HepG2 (cell line): ENCODE results near the gene IQCN. TPM values are rescaled to one million over a fixed set of nuclear protein-coding genes. Genes with fewer than 3 reads are reported as not detected.
A peak's percentile ranks its signal among the peaks of the same experiment; 100 is the strongest.

Experiments used
- ATAC-seq: fragments of 200-7000 bp; cut with Tn5 transposase; 3 replicates; pipeline ENCODE4 v1.9.1; 2020; ENCODE audit warnings: mild to moderate bottlenecking, moderate library complexity
- BruUV-seq: library from RNA; stranded (reverse); fragments of 400-500 nt; replicated peaks from 2 replicates; lab custom pipeline; 2021; lab: Mats Ljungman, UMichigan
- CTCF ChIA-PET: fragments of 300-600 bp; formaldehyde crosslinking; extraction: SDS; loops from one replicate; lab custom pipeline; 2021; ENCODE audit warnings: low total read pairs, inconsistent platforms, low intra/inter-chr PET ratio; lab: Yijun Ruan, JAX
- POLR2A ChIA-PET: fragments of 350-600 bp; sonication (Branson Sonifier 250); formaldehyde crosslinking; loops from one replicate; lab custom pipeline; 2020; ENCODE audit warnings: antibody characterized with exemption, inconsistent platforms; lab: Yijun Ruan, JAX
- DNase-seq: peaks from one replicate; pipeline ENCODE4 v3.0.0-alpha.2; 2015; ENCODE audit warnings: low spot score
- FAIRE-seq: peaks from 3 replicates; lab custom pipeline; 2011; peaks lifted over from hg19 to GRCh38; lab: Jason Lieb, UNC
- H2AFZ ChIP-seq: one replicate; pipeline ENCODE4 v1.6.1; 2011; ENCODE audit warnings: low read length, inconsistent platforms
- H3K27ac ChIP-seq: fragments of 300-600 bp; 3 replicates; pipeline ENCODE4 v1.8.0; 2011; ENCODE audit warnings: mixed run types, mild to moderate bottlenecking, mixed read lengths, low read length, inconsistent platforms; ENCODE audit not compliant: insufficient read depth; ENCODE audit errors: extremely low read length
- H3K27me3 ChIP-seq, 2 experiments: fragments of 200-600 bp in 1 of 2; 2 replicates in 1 of 2; 3 replicates in 1 of 2; pipeline versions ENCODE4 v1.6.0 to v1.8.0; 2011; ENCODE audit warnings: low read length in 2 of 2, mild to moderate bottlenecking in 2 of 2, moderate library complexity in 2 of 2, inconsistent platforms in 1 of 2; ENCODE audit not compliant: insufficient read depth in 2 of 2, control insufficient read depth in 1 of 2
- H3K36me3 ChIP-seq, 2 experiments: fragments of 200-600 bp in 1 of 2; replicated peaks in 1 of 2; 2 replicates in 1 of 2; 3 replicates in 1 of 2; pipeline versions ENCODE4 v1.5.1 to v1.8.0; 2011; ENCODE audit warnings: low read length in 2 of 2, inconsistent platforms in 1 of 2; ENCODE audit not compliant: insufficient read depth in 2 of 2, control insufficient read depth in 1 of 2
- H3K4me1 ChIP-seq: 2 replicates; pipeline ENCODE4 v1.5.1; 2012; ENCODE audit warnings: low read length, inconsistent platforms; ENCODE audit not compliant: insufficient read depth
- H3K4me2 ChIP-seq: 2 replicates; pipeline ENCODE4 v1.6.0; 2011; ENCODE audit warnings: low read depth, low read length, inconsistent platforms
- H3K4me3 ChIP-seq, 3 experiments: fragments of 200-600 bp in 1 of 3; sonication (generic), shearing (Covaris generic) in 1 of 3; replicated peaks in 1 of 3; 2 replicates each; pipeline ENCODE4 v1.5.1; 2011 to 2016; ENCODE audit warnings: low read length in 3 of 3, inconsistent platforms in 2 of 3, low read depth in 2 of 3, mild to moderate bottlenecking in 2 of 3, control low read depth in 1 of 3, mixed read lengths in 1 of 3; ENCODE audit not compliant: insufficient read depth in 1 of 3
- H3K79me2 ChIP-seq: one replicate; pipeline ENCODE4 v1.6.1; 2011; ENCODE audit warnings: low read length, inconsistent platforms; ENCODE audit not compliant: insufficient read depth
- H3K9ac ChIP-seq: 2 replicates; pipeline ENCODE4 v1.6.0; 2011; ENCODE audit warnings: mild to moderate bottlenecking, low read depth, low read length, inconsistent platforms; ENCODE audit not compliant: insufficient read depth
- H3K9me3 ChIP-seq: 2 replicates; pipeline ENCODE4 v1.5.1; 2012; ENCODE audit warnings: mild to moderate bottlenecking, low read length
- H4K20me1 ChIP-seq: 2 replicates; pipeline ENCODE4 v1.6.0; 2011; ENCODE audit warnings: inconsistent platforms, mild to moderate bottlenecking, low read length, moderate library complexity; ENCODE audit not compliant: insufficient read depth
- HIVEP1 ChIP-seq: sonication (generic); formaldehyde crosslinking; IDR thresholded peaks from 2 replicates; pipeline ENCODE4 v1.4.0; 2020; ENCODE audit warnings: mild to moderate bottlenecking, missing genetic modification reagents
- KLF12 ChIP-seq: sonication (generic); formaldehyde crosslinking; IDR thresholded peaks from 2 replicates; pipeline ENCODE4 v1.4.0; 2020; ENCODE audit warnings: missing genetic modification reagents, borderline replicate concordance
- PCBP1 ChIP-seq: fragments of 200-400 bp; formaldehyde crosslinking; IDR thresholded peaks from 2 replicates; pipeline ENCODE4 v1.6.1; 2017; ENCODE audit warnings: mild to moderate bottlenecking, low read depth, low read length, borderline replicate concordance
- PRPF4 ChIP-seq: fragments of 200-400 bp; formaldehyde crosslinking; IDR thresholded peaks from 2 replicates; pipeline ENCODE4 v1.6.1; 2016; ENCODE audit warnings: low read length, low read depth; ENCODE audit not compliant: poor library complexity, severe bottlenecking
- ZNF607 ChIP-seq: sonication (generic); formaldehyde crosslinking; IDR thresholded peaks from 2 replicates; pipeline ENCODE4 v1.5.1; 2020; ENCODE audit warnings: missing genetic modification reagents, mild to moderate bottlenecking, borderline replicate concordance
- ZNF629 ChIP-seq: sonication (generic); formaldehyde crosslinking; conservative IDR thresholded peaks from 2 replicates; pipeline ENCODE4 v1.5.0; 2020; ENCODE audit warnings: missing genetic modification reagents
- ZNF713 ChIP-seq: sonication (generic); formaldehyde crosslinking; IDR thresholded peaks from 2 replicates; pipeline ENCODE4 v1.4.0; 2020; ENCODE audit warnings: mild to moderate bottlenecking, missing genetic modification reagents
- WGBS: methylation state at CpG from one replicate; pipeline ENCODE4 v1.1.6; 2017; ENCODE audit warnings: low lambda C conversion rate; 5-methylcytosine and 5-hydroxymethylcytosine counted together
- in situ Hi-C: cut with HindIII; loops from 2 replicates; pipeline ENCODE4 v1.10.0; 2017; ENCODE audit warnings: low pct_unique_long_range_greater_than_20kb; ENCODE audit not compliant: extremely low pct_ligation_motif_present
- intact Hi-C: fragments of 100-400 bp; cut with micrococcal nuclease; formaldehyde crosslinking; loops from one replicate; pipeline ENCODE4 v1.10.0; 2022; ENCODE audit not compliant: unreplicated experiment
- polyA plus RNA-seq, 8 experiments: library from polyadenylated mRNA; depleted of rRNA in 3 of 8; stranded (reverse) in 7 of 8; unstranded in 1 of 8; fragments of >200 nt; fragmentation: Illumina TruSeq in 4 of 8; extraction: Trizol in 4 of 8; gene quantifications; 2 replicates each; pipeline versions ENCODE4 v1.2.1 to v1.2.3, GENCODE V29; 2011 to 2016; ENCODE audit warnings: low read depth in 4 of 8, missing spikeins in 1 of 8, mixed read lengths in 1 of 8; ENCODE audit not compliant: insufficient read depth in 1 of 8
- total RNA-seq, 5 experiments: library from RNA; depleted of rRNA; stranded (reverse); fragments of >200 nt; fragmentation: Illumina TruSeq; extraction: Trizol; gene quantifications; 2 replicates each; pipeline ENCODE4 v1.2.3, GENCODE V29; 2016; ENCODE audit warnings: low read depth in 1 of 5
- TF ChIP-seq, protein P1 (sequence below): sonication (generic); formaldehyde crosslinking; IDR thresholded peaks from 2 replicates; pipeline ENCODE4 v1.9.0; 2022; ENCODE audit warnings: low read depth, missing genetic modification reagents
- TF ChIP-seq, protein P2 (sequence below): sonication (generic); formaldehyde crosslinking; IDR thresholded peaks from 2 replicates; pipeline ENCODE4 v1.4.0; 2020; ENCODE audit warnings: mild to moderate bottlenecking, missing genetic modification reagents

Gene IQCN
- total and polyA plus RNA-seq, 2 of the 13 experiments (the other 11 are each of a cell fraction or from before 2014, with no cell fraction given) = 0.04 to 0.18 TPM

DNA sequence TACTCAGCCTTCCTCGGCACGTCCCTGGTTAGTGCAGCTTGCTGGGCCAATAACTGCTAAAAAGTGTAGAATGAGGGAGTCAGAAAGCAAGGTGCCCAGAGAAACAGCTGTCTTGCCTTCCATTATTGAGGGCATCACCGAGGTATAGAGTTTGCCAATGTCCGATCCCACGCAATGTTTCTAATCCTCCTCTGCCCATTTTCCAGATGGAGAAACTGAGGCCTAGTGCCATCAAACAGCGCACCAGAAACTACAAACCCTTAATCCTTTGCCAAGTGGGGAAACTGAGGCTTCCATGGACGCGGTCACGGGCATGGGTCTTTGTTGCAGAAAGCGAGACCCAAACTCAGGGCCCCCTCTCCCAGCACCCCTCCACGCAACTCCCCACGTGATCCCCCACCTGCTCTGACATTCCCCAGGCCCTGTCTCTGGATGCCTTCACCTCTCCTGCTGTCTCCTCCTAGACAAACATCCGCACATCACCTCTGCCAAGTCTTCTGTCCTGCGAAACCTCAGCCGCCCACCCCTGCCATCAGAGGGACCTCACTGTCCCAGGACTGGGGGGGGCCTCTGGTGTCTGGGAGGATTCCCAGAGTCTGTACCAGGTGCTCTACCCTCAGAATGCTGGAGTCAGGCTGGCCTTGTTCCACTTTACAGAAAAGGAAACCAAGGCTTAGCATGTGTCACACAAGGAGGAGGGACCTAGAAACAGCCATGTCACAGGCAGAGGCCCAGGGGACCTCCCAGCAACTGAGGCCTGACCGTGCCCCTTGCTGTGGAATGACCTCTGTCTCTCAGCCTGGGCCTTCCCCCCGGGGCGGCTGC, 47.1 kb downstream of the IQCN start:
- Histone ChIP-seq H3K4me3 (no peak overlapping the region), H2AFZ (no peak overlapping the region), H3K4me1 (peaks cover 51% of the 10 kb centered on the region), H3K79me2 (no peaks in the 10 kb centered on the region), H3K9me3 (no peaks in the 10 kb centered on the region), H4K20me1 (no peaks in the 10 kb centered on the region), H3K27ac (no peak overlapping the region), H3K4me2 (0 out of 2 replicates have a peak overlapping the region, but pooled peaks have one; percentile 95), H3K9ac (no peak overlapping the region), H3K27me3 (peaks cover 0 to 4% of the 10 kb centered on the region in 2 experiments; a peak in 1 of 5 replicates), H3K36me3 (no peaks in the 10 kb centered on the region)
- intact Hi-C loops (no loop called here), in situ Hi-C loops (no loop called here)
- FAIRE-seq = no peak
- TF ChIP-seq ZNF629 (CRISPR knock-in tag) (peak; percentile 90), HIVEP1 (CRISPR knock-in tag) (no peak)
- ChIA-PET POLR2A (interaction anchor here (1.0 kb wide), 1 partner anchor 52 kb away, joined by 3 read pairs; no protein-coding TSS in a partner anchor), CTCF (no interaction called here)
- no TSS peak for BruUV-seq
- 56% methylated on average over 17 of the region's 18 CpGs for WGBS
- no peak for ATAC-seq
- DNase-seq = no peak

DNA sequence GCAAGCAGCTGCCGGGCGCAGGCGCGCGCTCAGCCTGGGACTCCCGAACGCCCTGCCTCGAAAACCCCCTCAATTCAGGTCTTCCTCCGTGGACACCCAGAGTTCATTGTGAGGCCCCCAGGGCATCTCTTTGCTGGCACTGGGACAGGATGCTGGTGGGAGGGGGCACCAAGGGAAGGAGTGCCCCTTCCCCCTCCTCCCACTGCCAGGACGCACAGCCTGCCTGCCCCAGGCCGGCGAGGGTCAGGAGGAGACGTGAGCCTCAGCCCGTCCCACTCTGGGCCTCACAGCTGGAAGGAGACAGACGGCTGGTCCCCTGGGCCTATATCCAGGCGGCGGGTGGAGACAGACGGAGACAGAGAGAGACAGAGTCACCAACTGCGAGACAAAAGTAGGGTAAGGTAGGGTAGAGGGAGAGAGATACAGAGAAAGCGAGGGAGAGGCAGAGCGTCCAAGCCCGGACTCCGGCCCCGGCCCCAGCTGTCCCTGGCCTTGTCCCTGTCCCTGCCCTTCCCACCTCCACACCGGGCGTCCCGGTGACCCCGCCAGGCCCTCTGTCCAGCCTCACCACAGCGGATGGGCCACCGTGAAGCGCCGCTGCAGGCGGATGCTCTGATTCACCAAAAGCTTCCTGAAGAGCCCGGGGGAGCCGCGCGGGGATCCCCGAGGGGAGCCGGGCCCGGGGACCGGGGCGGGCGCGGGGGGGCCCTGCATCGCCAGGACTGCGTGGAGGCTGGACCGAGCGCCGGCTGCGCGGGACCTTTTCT, 48.4 kb downstream of the IQCN start, which contains the start of gene PDE4C:
Gene PDE4C, minus strand, starts transcription at position 737 of the 767 bp plus-strand sequence. Its CDS starts 23 bp downstream, at position 714.
- BruUV-seq = no TSS peak
- intact Hi-C loops (no loop called here), in situ Hi-C loops (no loop called here)
- Histone ChIP-seq H2AFZ (no peak within 1 kb of the TSS), H3K4me3 (peak within 1 kb of the TSS; percentile 54 to 80 (median 56)), H4K20me1 (no peaks in the 10 kb centered on the region), H3K27ac (peak within 1 kb of the TSS; percentile 19), H3K79me2 (no peaks in the 10 kb centered on the region), H3K4me2 (peak within 1 kb of the TSS; percentile 95), H3K36me3 (no peaks in the 10 kb centered on the region), H3K9ac (peak within 1 kb of the TSS; percentile 60; the same call in 1 of the 2 replicates), H3K4me1 (peaks cover 56% of the 10 kb centered on the region), H3K27me3 (no peaks in the 10 kb centered on the region; a peak in 1 of 5 replicates), H3K9me3 (no peaks in the 10 kb centered on the region)
- peak; percentile 46 for ATAC-seq
- CTCF ChIA-PET = no interaction called here
- POLR2A ChIA-PET = interaction anchor here (0.7 to 1.0 kb wide), 2 partner anchors 54 to 77 kb away, joined by 3 to 4 read pairs; no protein-coding TSS in a partner anchor
- WGBS = 0% methylated on average over 15 of the region's 51 CpGs
- DNase-seq = no peak
- FAIRE-seq = no peak
- TF ChIP-seq, protein P1, sequence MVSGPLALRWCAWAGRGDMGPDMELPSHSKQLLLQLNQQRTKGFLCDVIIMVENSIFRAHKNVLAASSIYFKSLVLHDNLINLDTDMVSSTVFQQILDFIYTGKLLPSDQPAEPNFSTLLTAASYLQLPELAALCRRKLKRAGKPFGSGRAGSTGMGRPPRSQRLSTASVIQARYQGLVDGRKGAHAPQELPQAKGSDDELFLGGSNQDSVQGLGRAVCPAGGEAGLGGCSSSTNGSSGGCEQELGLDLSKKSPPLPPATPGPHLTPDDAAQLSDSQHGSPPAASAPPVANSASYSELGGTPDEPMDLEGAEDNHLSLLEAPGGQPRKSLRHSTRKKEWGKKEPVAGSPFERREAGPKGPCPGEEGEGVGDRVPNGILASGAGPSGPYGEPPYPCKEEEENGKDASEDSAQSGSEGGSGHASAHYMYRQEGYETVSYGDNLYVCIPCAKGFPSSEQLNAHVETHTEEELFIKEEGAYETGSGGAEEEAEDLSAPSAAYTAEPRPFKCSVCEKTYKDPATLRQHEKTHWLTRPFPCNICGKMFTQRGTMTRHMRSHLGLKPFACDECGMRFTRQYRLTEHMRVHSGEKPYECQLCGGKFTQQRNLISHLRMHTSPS (CRISPR knock-in tag) = peak; percentile 43; the same call in 1 of the 2 replicates
- TF ChIP-seq KLF12 (CRISPR knock-in tag) = no peak
- TF ChIP-seq ZNF713 (CRISPR knock-in tag) = peak; percentile 54; the same call in 1 of the 2 replicates
- 0 out of 2 replicates have a peak, but pooled peaks have one; percentile 34 for TF ChIP-seq PCBP1
- TF ChIP-seq ZNF607 (CRISPR knock-in tag) = 0 out of 2 replicates have a peak, but pooled peaks have one; percentile 15
- TF ChIP-seq PRPF4 = no peak
- TF ChIP-seq, protein P2, sequence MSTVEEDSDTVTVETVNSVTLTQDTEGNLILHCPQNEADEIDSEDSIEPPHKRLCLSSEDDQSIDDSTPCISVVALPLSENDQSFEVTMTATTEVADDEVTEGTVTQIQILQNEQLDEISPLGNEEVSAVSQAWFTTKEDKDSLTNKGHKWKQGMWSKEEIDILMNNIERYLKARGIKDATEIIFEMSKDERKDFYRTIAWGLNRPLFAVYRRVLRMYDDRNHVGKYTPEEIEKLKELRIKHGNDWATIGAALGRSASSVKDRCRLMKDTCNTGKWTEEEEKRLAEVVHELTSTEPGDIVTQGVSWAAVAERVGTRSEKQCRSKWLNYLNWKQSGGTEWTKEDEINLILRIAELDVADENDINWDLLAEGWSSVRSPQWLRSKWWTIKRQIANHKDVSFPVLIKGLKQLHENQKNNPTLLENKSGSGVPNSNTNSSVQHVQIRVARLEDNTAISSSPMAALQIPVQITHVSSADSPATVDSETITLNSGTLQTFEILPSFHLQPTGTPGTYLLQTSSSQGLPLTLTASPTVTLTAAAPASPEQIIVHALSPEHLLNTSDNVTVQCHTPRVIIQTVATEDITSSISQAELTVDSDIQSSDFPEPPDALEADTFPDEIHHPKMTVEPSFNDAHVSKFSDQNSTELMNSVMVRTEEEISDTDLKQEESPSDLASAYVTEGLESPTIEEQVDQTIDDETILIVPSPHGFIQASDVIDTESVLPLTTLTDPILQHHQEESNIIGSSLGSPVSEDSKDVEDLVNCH (CRISPR knock-in tag) = no peak
